A673 (cell line): Measurements from ENCODE around the gene TLE3. TPM values are rescaled to one million over a fixed set of nuclear protein-coding genes. Genes with fewer than 3 reads are reported as not detected.

Source experiments
- BruUV-seq: library from RNA; stranded (reverse); fragments of 400-500 nt; replicated peaks from 2 replicates; lab custom pipeline; 2021; lab: Mats Ljungman, UMichigan
- CTCF ChIA-PET: fragments of 300-600 bp; sonication (Branson Sonifier 250); formaldehyde crosslinking; loops from one replicate; lab custom pipeline; 2022; ENCODE audit warnings: antibody characterized with exemption; lab: Charles Lee
- POLR2A ChIA-PET: fragments of 300-600 bp; sonication (Branson Sonifier 250); formaldehyde crosslinking; loops from one replicate; lab custom pipeline; 2022; ENCODE audit warnings: antibody characterized with exemption; ENCODE audit not compliant: low non-redundant PET; lab: Charles Lee
- DNase-seq: peaks from one replicate; pipeline ENCODE4 v3.0.0-alpha.2; 2015; ENCODE audit warnings: low spot score
- H3K27ac ChIP-seq: fragments of 200-600 bp; sonication (generic); 2 replicates; pipeline ENCODE4 v1.5.1; 2016; ENCODE audit warnings: mixed run types, low read depth, mild to moderate bottlenecking, mixed read lengths, antibody characterized with exemption, low read length; ENCODE audit not compliant: poor library complexity, severe bottlenecking
- H3K27me3 ChIP-seq: fragments of 200-600 bp; sonication (generic); replicated peaks from 2 replicates; pipeline ENCODE4 v1.6.1; 2017; ENCODE audit warnings: mixed run types, low read depth, mild to moderate bottlenecking, mixed read lengths, antibody characterized with exemption, low read length; ENCODE audit not compliant: insufficient read depth, poor library complexity
- H3K36me3 ChIP-seq: fragments of 200-600 bp; sonication (generic); 2 replicates; pipeline ENCODE4 v1.6.1; 2016; ENCODE audit warnings: mixed run types, mild to moderate bottlenecking, mixed read lengths, antibody characterized with exemption, low read length; ENCODE audit not compliant: insufficient read depth, poor library complexity, severe bottlenecking
- H3K4me1 ChIP-seq: fragments of 200-600 bp; sonication (generic); 2 replicates; pipeline ENCODE4 v1.6.1; 2017; ENCODE audit warnings: mixed run types, mild to moderate bottlenecking, mixed read lengths, antibody characterized with exemption, low read length; ENCODE audit not compliant: insufficient read depth, poor library complexity, severe bottlenecking
- H3K4me3 ChIP-seq: fragments of 200-600 bp; sonication (generic); 2 replicates; pipeline ENCODE4 v1.5.1; 2016; ENCODE audit warnings: low read depth, mixed run types, mild to moderate bottlenecking, mixed read lengths, low read length; ENCODE audit not compliant: poor library complexity, severe bottlenecking
- H3K9me3 ChIP-seq: fragments of 200-600 bp; sonication (generic); 2 replicates; pipeline ENCODE4 v1.6.1; 2016; ENCODE audit warnings: mixed run types, low read depth, mild to moderate bottlenecking, mixed read lengths, antibody characterized with exemption, low read length; ENCODE audit not compliant: poor library complexity, severe bottlenecking
- EZH2 ChIP-seq: fragments of 200-600 bp; sonication (generic); IDR thresholded peaks from 2 replicates; pipeline ENCODE4 v1.6.1; 2017; ENCODE audit warnings: borderline replicate concordance, low read depth, mild to moderate bottlenecking, mixed read lengths, antibody characterized with exemption, low read length; ENCODE audit not compliant: poor library complexity, severe bottlenecking
- intact Hi-C: fragments of 100-400 bp; cut with micrococcal nuclease; formaldehyde crosslinking; loops from one replicate; pipeline ENCODE4 v1.10.0; 2022; ENCODE audit not compliant: unreplicated experiment
- total RNA-seq: library from RNA; stranded (reverse); gene quantifications from 2 replicates; pipeline ENCODE4 v1.2.3, GENCODE V29; 2021
- TF ChIP-seq, protein P1 (sequence below): fragments of 300-800, 200-600 bp; sonication (generic); conservative IDR thresholded peaks from 2 replicates; pipeline ENCODE4 v1.5.1; 2017; ENCODE audit warnings: low read depth, mild to moderate bottlenecking, antibody characterized with exemption, low read length, moderate library complexity, mixed read lengths

The TLE3 gene
- total RNA-seq, 1 experiment from 2014 or later: 90.4 TPM

DNA sequence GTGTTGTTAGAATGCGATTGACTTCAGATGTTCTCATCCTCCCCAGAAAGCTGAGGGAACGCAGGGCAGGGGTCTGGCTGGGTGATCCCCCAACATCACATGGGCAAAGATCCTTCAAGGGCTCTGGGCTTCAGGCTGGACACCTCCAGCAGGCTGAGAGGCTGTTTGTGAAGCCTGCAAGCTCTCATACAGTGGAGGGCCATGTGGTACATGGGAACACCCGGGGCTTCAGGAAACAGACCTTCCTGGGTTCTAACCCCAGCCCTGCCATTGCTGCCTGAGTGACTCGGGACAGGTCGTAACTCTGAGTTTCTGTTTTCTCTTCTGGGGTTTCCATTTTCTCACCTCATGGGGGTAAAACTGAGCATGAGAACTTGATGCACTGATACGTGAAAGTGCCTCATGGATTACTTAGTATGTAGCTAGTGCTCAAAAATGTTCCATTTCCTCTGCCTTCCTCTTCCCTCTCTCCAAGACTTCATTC, 81.2 kb downstream of the TLE3 start:
- ChIA-PET POLR2A (no interaction called here), CTCF (no interaction called here)
- TF ChIP-seq, protein P1, sequence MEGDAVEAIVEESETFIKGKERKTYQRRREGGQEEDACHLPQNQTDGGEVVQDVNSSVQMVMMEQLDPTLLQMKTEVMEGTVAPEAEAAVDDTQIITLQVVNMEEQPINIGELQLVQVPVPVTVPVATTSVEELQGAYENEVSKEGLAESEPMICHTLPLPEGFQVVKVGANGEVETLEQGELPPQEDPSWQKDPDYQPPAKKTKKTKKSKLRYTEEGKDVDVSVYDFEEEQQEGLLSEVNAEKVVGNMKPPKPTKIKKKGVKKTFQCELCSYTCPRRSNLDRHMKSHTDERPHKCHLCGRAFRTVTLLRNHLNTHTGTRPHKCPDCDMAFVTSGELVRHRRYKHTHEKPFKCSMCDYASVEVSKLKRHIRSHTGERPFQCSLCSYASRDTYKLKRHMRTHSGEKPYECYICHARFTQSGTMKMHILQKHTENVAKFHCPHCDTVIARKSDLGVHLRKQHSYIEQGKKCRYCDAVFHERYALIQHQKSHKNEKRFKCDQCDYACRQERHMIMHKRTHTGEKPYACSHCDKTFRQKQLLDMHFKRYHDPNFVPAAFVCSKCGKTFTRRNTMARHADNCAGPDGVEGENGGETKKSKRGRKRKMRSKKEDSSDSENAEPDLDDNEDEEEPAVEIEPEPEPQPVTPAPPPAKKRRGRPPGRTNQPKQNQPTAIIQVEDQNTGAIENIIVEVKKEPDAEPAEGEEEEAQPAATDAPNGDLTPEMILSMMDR: no peak
- TF ChIP-seq EZH2: no peak
- H3K4me1 ChIP-seq: peaks cover 16% of the 10 kb centered on the region
- DNase-seq: no peak
- no peaks in the 10 kb centered on the region for H3K36me3 ChIP-seq
- H3K27me3 ChIP-seq: no peaks in the 10 kb centered on the region
- intact Hi-C loops: no loop called here
- no TSS peak for BruUV-seq
- no peaks in the 10 kb centered on the region for H3K9me3 ChIP-seq
- no peak overlapping the region for H3K4me3 ChIP-seq
- H3K27ac ChIP-seq: no peak overlapping the region

- ChIA-PET POLR2A (interaction anchor here (0.6 kb wide), 1 partner anchor 479 kb away, joined by 3 read pairs; no protein-coding TSS in a partner anchor), CTCF (no interaction called here)
- TF ChIP-seq, protein P1: no peak
- no peak for TF ChIP-seq EZH2
- no TSS peak for BruUV-seq
- Histone ChIP-seq H3K4me3 (no peak overlapping the region), H3K36me3 (no peaks in the 10 kb centered on the region), H3K27me3 (no peaks in the 10 kb centered on the region), H3K4me1 (peaks cover 16% of the 10 kb centered on the region), H3K27ac (no peak overlapping the region), H3K9me3 (no peaks in the 10 kb centered on the region)
- DNase-seq: no peak
- intact Hi-C loops: no loop called here
These were observed 82.7 kb downstream of the TLE3 start for GRCh38 chr15:70014860-70015490.

DNA sequence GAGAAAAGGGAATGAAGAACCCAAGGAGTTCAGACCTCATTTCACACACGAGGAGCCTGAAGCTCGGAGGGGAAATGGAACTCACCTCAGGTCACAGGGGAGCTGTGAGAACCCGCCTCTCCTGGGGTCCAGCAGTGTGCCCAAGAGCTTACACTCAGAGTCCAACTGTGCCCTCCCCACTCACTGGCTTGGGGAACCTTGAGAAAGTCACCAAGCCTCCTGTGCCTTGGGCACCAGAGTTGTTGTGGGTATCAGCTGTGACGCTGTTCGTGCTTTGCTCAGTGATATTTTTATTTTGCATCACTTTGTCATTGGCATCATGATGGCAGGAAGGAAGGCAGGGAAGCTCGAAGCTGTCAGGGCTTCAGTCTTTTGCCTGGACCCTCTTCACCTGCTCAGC, 83.4 kb downstream of the TLE3 start:
- POLR2A ChIA-PET: no interaction called here
- no TSS peak for BruUV-seq

More for the DNA sequence above, 83.4 kb downstream of the TLE3 start:
- no peaks in the 10 kb centered on the region for H3K9me3 ChIP-seq
- H3K27ac ChIP-seq: no peak overlapping the region
- H3K4me1 ChIP-seq: peaks cover 16% of the 10 kb centered on the region
- H3K4me3 ChIP-seq: no peak overlapping the region
- H3K27me3 ChIP-seq: no peaks in the 10 kb centered on the region
- TF ChIP-seq, protein P1: no peak
- no peak for TF ChIP-seq EZH2
- CTCF ChIA-PET: no interaction called here
- H3K36me3 ChIP-seq: no peaks in the 10 kb centered on the region
- intact Hi-C loops: no loop called here
- DNase-seq: no peak
